HCT116 (cell line): ENCODE data around the gene TRIM56. TPM values are rescaled to one million over a fixed set of nuclear protein-coding genes. Genes with fewer than 3 reads are reported as not detected.

ENCODE experiments used
- ATAC-seq: fragments of 200-7000 bp; cut with Tn5 transposase; 2 replicates; pipeline ENCODE4 v1.9.1; 2020; ENCODE audit warnings: mild to moderate bottlenecking, moderate library complexity
- BruUV-seq: library from RNA; stranded (reverse); fragments of 400-500 nt; replicated peaks from 2 replicates; lab custom pipeline; 2021; lab: Mats Ljungman, UMichigan
- CTCF ChIA-PET: fragments of 300-600 bp; sonication (Branson Sonifier 250); formaldehyde crosslinking; loops from one replicate; lab custom pipeline; 2021; ENCODE audit warnings: antibody characterized with exemption; lab: Charles Lee
- POLR2A ChIA-PET: fragments of 300-600, 350-600 bp; sonication (Branson Sonifier 250); formaldehyde crosslinking; loops from one replicate; lab custom pipeline; 2021; ENCODE audit warnings: antibody characterized with exemption; lab: Charles Lee
- RAD21 ChIA-PET, 2 experiments: fragments of 300-600 bp; sonication (Branson Sonifier 250); formaldehyde crosslinking; loops; one replicate each; lab custom pipeline; 2023; ENCODE audit warnings: low total read pairs in 2 of 2; ENCODE audit not compliant: uncharacterized antibody in 2 of 2, unreplicated experiment in 2 of 2, low non-redundant PET in 1 of 2; lab: Charles Lee
- DNase-seq: peaks from one replicate; pipeline ENCODE4 v3.0.0-alpha.2; 2010; ENCODE audit warnings: low read depth, low spot score
- H2AFZ ChIP-seq: fragments of 200-600 bp; shearing (Covaris generic), sonication (generic); 2 replicates; pipeline ENCODE4 v1.6.1; 2017; ENCODE audit warnings: low read depth, mixed run types, mixed read lengths, antibody characterized with exemption, low read length; ENCODE audit not compliant: poor library complexity, severe bottlenecking
- H3K27ac ChIP-seq: 2 replicates; pipeline ENCODE4 v1.5.1; 2012; ENCODE audit warnings: low read depth, low read length
- H3K27me3 ChIP-seq: fragments of 200-600 bp; sonication (generic); 2 replicates; pipeline ENCODE4 v1.6.1; 2016; ENCODE audit warnings: mixed run types, low read length, mixed read lengths; ENCODE audit not compliant: insufficient read depth
- H3K36me3 ChIP-seq, 2 experiments: fragments of 200-500 bp in 1 of 2; fragments of 200-600 bp in 1 of 2; sonication (Bioruptor generic) in 1 of 2; sonication (generic) in 1 of 2; 2 replicates each; pipeline versions ENCODE4 v1.5.1 to v1.6.1; 2014 to 2016; ENCODE audit warnings: low read length in 2 of 2, inconsistent platforms in 1 of 2, mixed read lengths in 1 of 2, mixed run types in 1 of 2; ENCODE audit not compliant: insufficient read depth in 2 of 2, control insufficient read depth in 1 of 2
- H3K4me1 ChIP-seq, 2 experiments: fragments of 200-600 bp in 1 of 2; sonication (generic) in 1 of 2; 2 replicates each; pipeline versions ENCODE4 v1.5.1 to v1.6.1; 2012 to 2017; ENCODE audit warnings: low read length in 2 of 2, inconsistent platforms in 1 of 2, mild to moderate bottlenecking in 1 of 2, mixed read lengths in 1 of 2, mixed run types in 1 of 2, moderate library complexity in 1 of 2; ENCODE audit not compliant: insufficient read depth in 2 of 2, control insufficient read depth in 1 of 2
- H3K4me2 ChIP-seq: fragments of 200-600 bp; sonication (generic); 2 replicates; pipeline ENCODE4 v1.6.1; 2017; ENCODE audit warnings: mixed run types, low read length, mixed read lengths
- H3K4me3 ChIP-seq, 2 experiments: fragments of 200-600 bp in 1 of 2; sonication (generic) in 1 of 2; replicated peaks in 1 of 2; 2 replicates each; pipeline ENCODE4 v1.5.1; 2011 to 2016; ENCODE audit warnings: low read length in 2 of 2, control low read depth in 1 of 2, low read depth in 1 of 2, mild to moderate bottlenecking in 1 of 2, mixed read lengths in 1 of 2, mixed run types in 1 of 2
- H3K79me2 ChIP-seq: fragments of 200-600 bp; sonication (generic); 2 replicates; pipeline ENCODE4 v1.6.1; 2017; ENCODE audit warnings: mild to moderate bottlenecking, mixed run types, low read length, moderate library complexity, mixed read lengths; ENCODE audit not compliant: insufficient read depth
- H3K9ac ChIP-seq: fragments of 200-600 bp; sonication (generic); 2 replicates; pipeline ENCODE4 v1.6.1; 2016; ENCODE audit warnings: low read length, mixed read lengths
- H3K9me2 ChIP-seq: fragments of 200-600 bp; sonication (generic), shearing (Covaris generic); 2 replicates; pipeline ENCODE4 v1.6.1; 2017; ENCODE audit warnings: mixed run types, mild to moderate bottlenecking, moderate library complexity; ENCODE audit not compliant: insufficient read depth
- H3K9me3 ChIP-seq, 2 experiments: fragments of 200-500 bp in 1 of 2; fragments of 200-600 bp in 1 of 2; sonication (Bioruptor generic) in 1 of 2; sonication (generic) in 1 of 2; 2 replicates each; pipeline ENCODE4 v1.6.1; 2014 to 2017; ENCODE audit warnings: low read length in 2 of 2, mixed read lengths in 2 of 2, inconsistent platforms in 1 of 2, low read depth in 1 of 2, mild to moderate bottlenecking in 1 of 2, mixed run types in 1 of 2, moderate library complexity in 1 of 2; ENCODE audit not compliant: control insufficient read depth in 1 of 2, insufficient read depth in 1 of 2
- H4K20me1 ChIP-seq: fragments of 200-600 bp; sonication (generic), shearing (Covaris generic); 2 replicates; pipeline ENCODE4 v1.6.1; 2017; ENCODE audit warnings: mixed run types, mild to moderate bottlenecking, moderate library complexity; ENCODE audit not compliant: insufficient read depth
- CBX3 ChIP-seq: IDR thresholded peaks from 2 replicates; pipeline ENCODE4 v1.6.1; 2012; ENCODE audit warnings: low read depth
- EGR1 ChIP-seq: IDR thresholded peaks from 2 replicates; pipeline ENCODE4 v1.6.1; 2012; ENCODE audit warnings: low read depth
- ELF1 ChIP-seq: IDR thresholded peaks from 2 replicates; pipeline ENCODE4 v1.6.1; 2012; ENCODE audit warnings: low read depth, borderline replicate concordance
- EZH2 ChIP-seq: fragments of 200-600 bp; sonication (generic); IDR thresholded peaks from 2 replicates; pipeline ENCODE4 v1.6.1; 2017; ENCODE audit warnings: antibody characterized with exemption, mixed run types
- EZH2phosphoT487 ChIP-seq: fragments of 200-600 bp; IDR thresholded peaks from 2 replicates; pipeline ENCODE4 v1.6.1; 2018; ENCODE audit warnings: antibody characterized with exemption, borderline replicate concordance
- FOSL1 ChIP-seq: IDR thresholded peaks from 2 replicates; pipeline ENCODE4 v1.6.1; 2012; ENCODE audit warnings: low read depth
- JUND ChIP-seq: IDR thresholded peaks from 2 replicates; pipeline ENCODE4 v1.6.1; 2012
- POLR2A ChIP-seq: IDR thresholded peaks from 2 replicates; pipeline ENCODE4 v1.7.0; 2011; ENCODE audit warnings: borderline replicate concordance; ENCODE audit not compliant: insufficient read depth, insufficient read length; ENCODE audit errors: extremely low read depth
- RAD21 ChIP-seq: IDR thresholded peaks from 2 replicates; pipeline ENCODE4 v1.6.1; 2012; ENCODE audit warnings: low read depth, mild to moderate bottlenecking
- SIN3A ChIP-seq: IDR thresholded peaks from 2 replicates; pipeline ENCODE4 v1.6.1; 2012; ENCODE audit warnings: low read depth
- SP1 ChIP-seq: IDR thresholded peaks from 2 replicates; pipeline ENCODE4 v1.6.1; 2012; ENCODE audit warnings: low read depth
- SRF ChIP-seq: IDR thresholded peaks from 2 replicates; pipeline ENCODE4 v1.6.1; 2012; ENCODE audit warnings: low read depth
- TCF7L2 ChIP-seq: IDR thresholded peaks from 2 replicates; pipeline ENCODE4 v1.7.0; 2011; ENCODE audit warnings: borderline replicate concordance, inconsistent platforms; ENCODE audit not compliant: insufficient read depth, insufficient read length; ENCODE audit errors: extremely low read depth
- YY1 ChIP-seq: IDR thresholded peaks from 2 replicates; pipeline ENCODE4 v1.6.1; 2011; ENCODE audit warnings: low read length, low read depth, moderate library complexity, mild to moderate bottlenecking; ENCODE audit not compliant: insufficient replicate concordance; ENCODE audit errors: extremely low read depth
- ZFX ChIP-seq: fragments of 450-650 bp; IDR thresholded peaks from 2 replicates; pipeline ENCODE4 v1.6.1; 2017
- ZNF274 ChIP-seq: fragments of 200-500 bp; sonication (Bioruptor generic); IDR thresholded peaks from 2 replicates; pipeline ENCODE4 v1.6.1; 2014; ENCODE audit warnings: mild to moderate bottlenecking, low read depth, low read length, inconsistent platforms
- intact Hi-C: fragments of 100-400 bp; cut with micrococcal nuclease; formaldehyde crosslinking; loops from 2 replicates; pipeline ENCODE4 v1.10.0; 2022
- total RNA-seq: library from RNA; stranded (reverse); gene quantifications from one replicate; pipeline ENCODE4 v1.2.1, GENCODE V29; 2021; ENCODE audit not compliant: unreplicated experiment
- TF ChIP-seq, protein P1 (sequence below), 3 experiments: fragments of 200-600 bp in 1 of 3; sonication (generic) in 1 of 3; IDR thresholded peaks in 2 of 3; conservative IDR thresholded peaks in 1 of 3; 2 replicates each; pipeline ENCODE4 v1.5.1; 2012 to 2017; ENCODE audit warnings: low read depth in 2 of 3, low read length in 2 of 3, antibody characterized with exemption in 1 of 3, borderline replicate concordance in 1 of 3, control low read depth in 1 of 3, mild to moderate bottlenecking in 1 of 3, mixed read lengths in 1 of 3, mixed run types in 1 of 3, moderate library complexity in 1 of 3; ENCODE audit not compliant: insufficient read depth in 1 of 3
- TF ChIP-seq, protein P2 (sequence below): IDR thresholded peaks from 2 replicates; pipeline ENCODE4 v1.6.1; 2012; ENCODE audit warnings: low read depth
- TF ChIP-seq, protein P3 (sequence below): IDR thresholded peaks from 2 replicates; pipeline ENCODE4 v1.6.1; 2012
- TF ChIP-seq, protein P4 (sequence below): IDR thresholded peaks from 2 replicates; pipeline ENCODE4 v1.6.1; 2012

The TRIM56 gene
- total RNA-seq, 1 experiment from 2014 or later, result 25.9 TPM

DNA sequence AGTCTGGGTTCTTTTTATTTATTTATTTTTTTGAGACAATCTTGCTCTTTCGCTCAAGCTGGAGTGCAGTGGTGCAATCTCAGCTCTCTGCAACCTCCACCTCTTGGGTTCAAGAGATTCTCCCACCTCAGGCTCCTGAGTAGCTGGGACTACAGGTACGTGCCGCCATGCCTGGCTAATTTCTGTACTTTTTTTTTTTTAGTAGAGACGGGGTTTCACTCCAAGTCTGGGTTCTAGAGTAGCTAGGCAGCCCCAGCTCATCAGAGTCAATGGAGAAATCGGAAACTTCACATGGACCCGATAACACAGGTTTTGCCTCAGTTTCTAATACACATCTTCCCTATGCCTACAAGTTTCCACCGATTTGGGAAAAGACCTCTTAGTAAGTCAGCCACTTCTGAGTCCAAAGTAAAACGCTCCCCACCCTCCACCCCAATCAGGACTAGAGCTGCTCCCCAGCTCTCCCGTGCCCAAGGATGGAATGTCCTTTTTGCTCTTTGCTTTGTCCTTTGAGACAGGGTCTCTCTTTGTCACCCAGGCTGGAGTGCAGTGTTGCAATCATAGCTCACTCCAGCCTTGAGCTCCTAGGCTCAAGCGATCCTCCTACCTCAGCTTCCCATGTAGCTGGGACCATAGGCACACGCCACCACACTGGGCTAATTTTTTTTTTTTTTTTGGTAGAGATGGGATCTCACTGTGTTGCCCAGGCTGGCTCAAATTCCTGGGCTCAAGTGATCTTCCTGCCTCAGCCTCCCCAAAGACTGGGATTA lies 37.8 kb downstream of the TRIM56 start:
- Histone ChIP-seq H3K4me3 (peak overlapping the region; percentile 46 to 56), H3K9me2 (no peaks in the 10 kb centered on the region), H3K27me3 (no peaks in the 10 kb centered on the region), H3K36me3 (no peaks in the 10 kb centered on the region), H3K9me3 (no peaks in the 10 kb centered on the region), H3K4me2 (peak overlapping the region; percentile 81), H3K4me1 (peaks cover 68 to 99% of the 10 kb centered on the region in 2 experiments), H4K20me1 (no peaks in the 10 kb centered on the region), H3K27ac (peak overlapping the region; percentile 75), H3K79me2 (no peaks in the 10 kb centered on the region), H2AFZ (no peak overlapping the region), H3K9ac (peak overlapping the region; percentile 73)
- no peak for ATAC-seq
- TF ChIP-seq, protein P1, sequence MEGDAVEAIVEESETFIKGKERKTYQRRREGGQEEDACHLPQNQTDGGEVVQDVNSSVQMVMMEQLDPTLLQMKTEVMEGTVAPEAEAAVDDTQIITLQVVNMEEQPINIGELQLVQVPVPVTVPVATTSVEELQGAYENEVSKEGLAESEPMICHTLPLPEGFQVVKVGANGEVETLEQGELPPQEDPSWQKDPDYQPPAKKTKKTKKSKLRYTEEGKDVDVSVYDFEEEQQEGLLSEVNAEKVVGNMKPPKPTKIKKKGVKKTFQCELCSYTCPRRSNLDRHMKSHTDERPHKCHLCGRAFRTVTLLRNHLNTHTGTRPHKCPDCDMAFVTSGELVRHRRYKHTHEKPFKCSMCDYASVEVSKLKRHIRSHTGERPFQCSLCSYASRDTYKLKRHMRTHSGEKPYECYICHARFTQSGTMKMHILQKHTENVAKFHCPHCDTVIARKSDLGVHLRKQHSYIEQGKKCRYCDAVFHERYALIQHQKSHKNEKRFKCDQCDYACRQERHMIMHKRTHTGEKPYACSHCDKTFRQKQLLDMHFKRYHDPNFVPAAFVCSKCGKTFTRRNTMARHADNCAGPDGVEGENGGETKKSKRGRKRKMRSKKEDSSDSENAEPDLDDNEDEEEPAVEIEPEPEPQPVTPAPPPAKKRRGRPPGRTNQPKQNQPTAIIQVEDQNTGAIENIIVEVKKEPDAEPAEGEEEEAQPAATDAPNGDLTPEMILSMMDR (IDR thresholded peaks at IDR 0.05 in 2 of 3, conservative IDR thresholded peaks at IDR 0.05 in 1 of 3; ENCODE audit: borderline replicate concordance in 1 of 3, insufficient read depth in 1 of 3, low read depth in 2 of 3, low read length in 2 of 3), result no peak
- TF ChIP-seq, protein P2, sequence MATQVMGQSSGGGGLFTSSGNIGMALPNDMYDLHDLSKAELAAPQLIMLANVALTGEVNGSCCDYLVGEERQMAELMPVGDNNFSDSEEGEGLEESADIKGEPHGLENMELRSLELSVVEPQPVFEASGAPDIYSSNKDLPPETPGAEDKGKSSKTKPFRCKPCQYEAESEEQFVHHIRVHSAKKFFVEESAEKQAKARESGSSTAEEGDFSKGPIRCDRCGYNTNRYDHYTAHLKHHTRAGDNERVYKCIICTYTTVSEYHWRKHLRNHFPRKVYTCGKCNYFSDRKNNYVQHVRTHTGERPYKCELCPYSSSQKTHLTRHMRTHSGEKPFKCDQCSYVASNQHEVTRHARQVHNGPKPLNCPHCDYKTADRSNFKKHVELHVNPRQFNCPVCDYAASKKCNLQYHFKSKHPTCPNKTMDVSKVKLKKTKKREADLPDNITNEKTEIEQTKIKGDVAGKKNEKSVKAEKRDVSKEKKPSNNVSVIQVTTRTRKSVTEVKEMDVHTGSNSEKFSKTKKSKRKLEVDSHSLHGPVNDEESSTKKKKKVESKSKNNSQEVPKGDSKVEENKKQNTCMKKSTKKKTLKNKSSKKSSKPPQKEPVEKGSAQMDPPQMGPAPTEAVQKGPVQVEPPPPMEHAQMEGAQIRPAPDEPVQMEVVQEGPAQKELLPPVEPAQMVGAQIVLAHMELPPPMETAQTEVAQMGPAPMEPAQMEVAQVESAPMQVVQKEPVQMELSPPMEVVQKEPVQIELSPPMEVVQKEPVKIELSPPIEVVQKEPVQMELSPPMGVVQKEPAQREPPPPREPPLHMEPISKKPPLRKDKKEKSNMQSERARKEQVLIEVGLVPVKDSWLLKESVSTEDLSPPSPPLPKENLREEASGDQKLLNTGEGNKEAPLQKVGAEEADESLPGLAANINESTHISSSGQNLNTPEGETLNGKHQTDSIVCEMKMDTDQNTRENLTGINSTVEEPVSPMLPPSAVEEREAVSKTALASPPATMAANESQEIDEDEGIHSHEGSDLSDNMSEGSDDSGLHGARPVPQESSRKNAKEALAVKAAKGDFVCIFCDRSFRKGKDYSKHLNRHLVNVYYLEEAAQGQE, result no peak
- TF ChIP-seq EZH2phosphoT487 (no peak), SIN3A (no peak), EGR1 (no peak), TCF7L2 (no peak), RAD21 (no peak), ELF1 (no peak), JUND (no peak), ZNF274 (no peak), SRF (no peak), YY1 (no peak), EZH2 (no peak), ZFX (no peak), SP1 (no peak), FOSL1 (no peak), POLR2A (no peak), CBX3 (no peak)
- TF ChIP-seq, protein P3, sequence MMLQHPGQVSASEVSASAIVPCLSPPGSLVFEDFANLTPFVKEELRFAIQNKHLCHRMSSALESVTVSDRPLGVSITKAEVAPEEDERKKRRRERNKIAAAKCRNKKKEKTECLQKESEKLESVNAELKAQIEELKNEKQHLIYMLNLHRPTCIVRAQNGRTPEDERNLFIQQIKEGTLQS, result no peak
- TF ChIP-seq, protein P4, sequence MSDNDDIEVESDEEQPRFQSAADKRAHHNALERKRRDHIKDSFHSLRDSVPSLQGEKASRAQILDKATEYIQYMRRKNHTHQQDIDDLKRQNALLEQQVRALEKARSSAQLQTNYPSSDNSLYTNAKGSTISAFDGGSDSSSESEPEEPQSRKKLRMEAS, result no peak
- no TSS peak for BruUV-seq
- no peak for DNase-seq
- intact Hi-C loops, result no loop called here
- ChIA-PET RAD21 (interaction anchor here in 1 of 2 experiments (0.7 kb wide), 1 partner anchor 29 kb away, joined by 4 read pairs; no protein-coding TSS in a partner anchor), POLR2A (interaction anchor here (0.7 to 2.8 kb wide), 5 partner anchors 7 to 186 kb away, joined by 3 to 8 read pairs (median 3); no protein-coding TSS in a partner anchor), CTCF (interaction anchor here (1.5 to 2.2 kb wide), 3 partner anchors 15 to 45 kb away, joined by 3 to 13 read pairs (median 5); no protein-coding TSS in a partner anchor)
